HG03521 (cell line): ENCODE data around the gene WIPF3.
"Not testable (repeated sequence)": the region's sequence is repeated elsewhere in the genome, so short reads cannot be mapped to it uniquely, and the experiment has no call there.

ENCODE experiments used
- ATAC-seq: cut with Tn5 transposase; IDR thresholded peaks from one replicate; pipeline ENCODE4 v1.9.1; 2021; ENCODE audit warnings: mild to moderate bottlenecking, moderate library complexity; ENCODE audit not compliant: unreplicated experiment

The WIPF3 gene

GRCh38 chr7:29946428-29947186, 140.3 kb downstream of the WIPF3 start:
- no peak for ATAC-seq

DNA sequence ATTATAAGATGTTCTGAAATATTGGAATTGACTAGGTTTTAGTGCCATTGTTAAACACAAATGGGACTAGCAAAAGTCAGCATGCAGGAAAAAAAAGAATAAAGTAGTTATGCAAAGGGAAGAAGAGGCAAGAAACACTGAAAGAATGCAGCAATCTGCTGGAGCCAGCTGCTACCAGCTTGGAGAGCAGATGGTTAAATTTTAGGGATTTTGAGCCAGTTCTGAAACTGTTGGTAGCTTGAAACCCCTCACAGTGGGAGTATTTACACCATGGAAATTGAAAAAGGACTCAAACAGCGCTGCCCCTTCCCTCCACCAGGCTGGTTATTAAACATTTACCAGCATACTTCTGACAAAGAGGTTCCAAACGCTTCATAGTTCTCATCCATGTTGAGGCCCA, 142.3 kb downstream of the WIPF3 start:
- no peak for ATAC-seq

DNA sequence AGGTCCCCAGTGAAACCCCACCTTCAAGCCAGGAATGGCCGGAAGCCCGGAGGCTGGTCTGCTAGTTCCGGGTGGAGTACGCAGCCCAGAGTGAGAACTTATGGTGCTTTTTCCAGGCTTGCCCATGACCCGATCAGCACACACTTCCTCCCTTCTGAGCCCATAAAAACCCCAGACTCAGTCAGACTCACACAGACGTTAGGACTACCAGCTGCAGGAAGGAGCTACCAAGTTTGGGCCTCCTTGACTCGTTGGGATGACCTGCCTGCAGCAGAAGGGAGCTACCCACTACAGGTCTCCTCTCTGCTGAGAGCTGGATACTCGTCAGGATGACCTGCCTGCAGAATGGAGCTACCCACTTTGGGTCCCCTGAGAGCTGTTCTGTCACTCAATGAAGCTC, 144.2 kb downstream of the WIPF3 start:
- no peak for ATAC-seq

GRCh38 chr7:29951206-29951605, 144.9 kb downstream of the WIPF3 start:
- no peak for ATAC-seq

DNA sequence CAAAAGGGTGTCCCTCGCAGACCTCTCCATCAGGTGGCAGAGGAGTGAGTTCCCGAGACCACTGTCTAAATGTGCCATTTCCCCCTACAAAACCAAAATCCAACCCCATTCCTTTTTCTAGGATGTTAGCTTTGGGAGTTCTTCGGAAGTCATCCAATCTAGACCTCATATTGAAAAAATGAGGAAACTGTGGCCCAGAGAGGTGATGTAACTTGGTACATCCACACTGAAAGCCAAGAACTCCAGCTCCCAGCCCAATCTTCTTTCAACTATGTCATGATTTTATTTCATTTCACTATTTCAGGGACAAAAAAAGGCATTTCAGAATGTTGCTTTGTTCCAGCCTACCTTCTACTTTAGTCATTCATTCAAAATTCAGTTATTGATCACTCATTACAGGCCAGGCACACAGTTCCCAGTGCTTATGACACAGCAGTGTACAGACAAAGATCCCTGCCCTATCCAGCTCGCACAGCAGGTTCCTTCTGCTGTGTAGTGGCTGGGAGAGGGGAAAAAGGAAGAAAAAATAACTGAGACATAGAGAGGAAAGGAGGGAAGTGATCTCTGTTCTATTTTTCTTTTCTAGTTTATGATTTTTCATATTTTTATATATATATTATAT, 147.5 kb downstream of the WIPF3 start:
- ATAC-seq: no peak

DNA sequence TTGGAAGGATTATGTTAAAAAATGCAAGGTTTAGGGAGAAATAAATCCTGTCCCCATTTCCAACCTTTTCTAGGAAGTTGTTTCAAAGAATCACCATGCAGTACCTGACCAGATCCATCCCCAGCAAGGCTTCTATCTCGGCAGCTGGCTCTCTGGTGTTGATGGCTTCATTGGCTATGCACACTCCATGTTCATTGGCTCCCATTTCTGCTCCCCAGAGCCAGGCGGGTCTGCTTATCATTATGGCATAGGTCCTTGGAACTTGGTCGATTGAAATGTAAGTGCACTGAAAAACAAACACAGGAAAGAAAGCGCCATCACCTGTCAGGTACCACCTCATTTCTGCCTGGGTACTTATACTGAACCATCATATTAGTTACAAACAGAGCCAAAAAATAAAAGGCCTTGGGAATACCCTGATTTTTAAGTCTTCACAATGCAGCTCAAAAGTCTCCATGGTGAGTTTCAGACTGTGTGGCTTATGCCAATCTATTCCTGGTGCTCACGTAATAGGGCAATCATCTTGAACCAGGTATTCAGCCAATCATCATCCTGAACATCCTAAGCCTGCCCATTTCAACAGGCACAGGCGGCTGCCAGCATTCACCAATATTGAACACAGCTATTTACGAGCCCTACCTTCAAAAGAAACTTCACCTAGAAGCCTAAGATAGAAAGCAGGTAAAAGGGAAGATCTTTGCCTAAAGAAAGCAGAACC, 148.9 kb downstream of the WIPF3 start:
- no peak for ATAC-seq

GRCh38 chr7:29955799-29956486, 149.6 kb downstream of the WIPF3 start:
- ATAC-seq: no peak

GRCh38 chr7:29956487-29956836, 150.2 kb downstream of the WIPF3 start:
- no peak for ATAC-seq

DNA sequence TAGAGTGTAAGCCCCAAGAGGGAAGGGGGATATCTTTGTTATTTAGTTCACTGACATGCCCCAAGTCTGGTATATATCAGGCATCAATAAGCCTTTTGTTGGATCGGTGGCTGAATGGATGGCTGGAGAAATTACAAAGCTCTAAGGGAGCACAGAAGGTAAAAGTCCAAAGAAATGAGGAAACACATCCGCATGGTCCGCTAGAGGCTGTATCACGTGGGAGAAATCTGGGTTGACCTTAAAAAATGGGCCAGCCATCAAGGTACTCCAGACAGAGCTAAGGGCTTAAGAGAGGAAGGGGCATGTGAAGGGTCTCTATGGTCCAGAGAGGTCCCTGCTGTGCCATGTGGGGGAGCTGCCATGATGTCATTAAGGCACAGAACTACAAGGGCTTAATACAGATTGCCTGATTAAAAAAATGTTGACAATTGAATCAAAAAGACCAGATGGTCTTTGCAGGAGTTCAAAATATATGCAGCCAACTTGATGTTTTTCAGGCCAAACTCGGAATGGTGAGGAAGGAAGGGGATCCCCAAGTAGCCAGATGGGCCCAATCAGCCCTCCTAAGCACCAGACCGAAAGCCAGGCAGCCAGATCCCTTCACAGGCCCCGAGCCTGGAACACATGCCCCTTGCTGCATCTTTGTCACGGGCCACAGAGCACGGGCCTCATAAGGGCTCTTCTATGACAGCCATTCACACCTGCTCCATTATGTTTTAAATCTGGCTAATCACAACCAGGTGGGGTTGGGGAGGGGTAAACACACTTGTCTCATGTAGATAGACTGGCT, 151.4 kb downstream of the WIPF3 start:
- no peak for ATAC-seq

GRCh38 chr7:29958667-29959358, 152.5 kb downstream of the WIPF3 start:
- no peak for ATAC-seq

- not testable (repeated sequence) for ATAC-seq
Measured at GRCh38 chr7:29961611-29962010, 155.3 kb downstream of the WIPF3 start.

- no peak for ATAC-seq
Measured at GRCh38 chr7:29962035-29962434, 155.7 kb downstream of the WIPF3 start.

DNA sequence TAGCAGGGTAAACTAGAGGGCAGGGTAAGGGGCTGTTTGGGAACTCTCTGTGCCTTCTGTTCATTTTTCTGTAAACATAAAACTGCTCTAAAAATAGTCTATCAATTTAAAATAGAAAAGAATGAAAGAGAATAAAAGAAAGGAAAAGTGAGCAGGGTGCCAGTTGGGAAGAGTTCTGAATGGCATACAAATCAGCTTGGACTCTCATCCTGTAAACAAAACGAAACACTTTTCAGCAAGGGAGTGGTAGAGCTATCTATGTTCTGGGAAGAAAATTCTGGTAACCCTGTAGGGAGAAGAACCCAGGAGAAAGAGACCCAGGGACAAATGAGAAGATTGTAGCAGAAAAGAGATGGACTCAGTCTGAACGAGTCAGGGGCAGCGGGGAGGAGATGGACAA, 158.7 kb downstream of the WIPF3 start:
- no peak for ATAC-seq
